Neural progenitor cell (in vitro differentiated cells): Measurements from ENCODE around the gene KAZN. TPM values are rescaled to one million over a fixed set of nuclear protein-coding genes. Genes with fewer than 3 reads are reported as not detected.

Experiments
- DNase-seq: peaks from one replicate; pipeline ENCODE4 v3.0.0-alpha.2; 2016; ENCODE audit warnings: low spot score
- H2AFZ ChIP-seq: fragments of 200-600 bp; sonication (generic); replicated peaks from 2 replicates; pipeline ENCODE4 v1.6.1; 2016; ENCODE audit warnings: antibody characterized with exemption
- H3F3A ChIP-seq: fragments of 200-600 bp; sonication (generic); 2 replicates; pipeline ENCODE4 v1.6.1; 2016; ENCODE audit warnings: antibody characterized with exemption, low read depth
- H3K27ac ChIP-seq: fragments of 200-600 bp; sonication (generic); 2 replicates; pipeline ENCODE4 v1.5.1; 2016; ENCODE audit warnings: mild to moderate bottlenecking
- H3K27me3 ChIP-seq: fragments of 200-600 bp; sonication (generic); 2 replicates; pipeline ENCODE4 v1.6.1; 2016; ENCODE audit warnings: mild to moderate bottlenecking, moderate library complexity
- H3K36me3 ChIP-seq: fragments of 200-600 bp; sonication (generic); 2 replicates; pipeline ENCODE4 v1.5.1; 2016
- H3K4me1 ChIP-seq: fragments of 200-600 bp; sonication (generic); 2 replicates; pipeline ENCODE4 v1.6.1; 2016; ENCODE audit warnings: mixed run types
- H3K4me2 ChIP-seq: fragments of 200-600 bp; sonication (generic); 2 replicates; pipeline ENCODE4 v1.6.1; 2016
- H3K4me3 ChIP-seq: fragments of 200-600 bp; sonication (generic); 2 replicates; pipeline ENCODE4 v1.5.1; 2016
- H3K79me2 ChIP-seq: fragments of 200-600 bp; sonication (generic); 2 replicates; pipeline ENCODE4 v1.6.1; 2016; ENCODE audit warnings: low read depth
- H3K9ac ChIP-seq: fragments of 200-600 bp; sonication (generic); 2 replicates; pipeline ENCODE4 v1.6.1; 2016
- H3K9me3 ChIP-seq: fragments of 200-600 bp; sonication (generic); 2 replicates; pipeline ENCODE4 v1.5.1; 2016; ENCODE audit warnings: low read depth
- H4K20me1 ChIP-seq: fragments of 200-600 bp; sonication (generic); 2 replicates; pipeline ENCODE4 v1.6.1; 2016; ENCODE audit warnings: low read depth
- H3K27ac Mint-ChIP-seq: 3 replicates; pipeline ENCODE4 v1.8.0; 2021; ENCODE audit warnings: mixed read lengths
- H3K27me3 Mint-ChIP-seq: 2 replicates; pipeline ENCODE4 v1.8.0; 2022; ENCODE audit warnings: low read depth, mild to moderate bottlenecking, inconsistent platforms, moderate library complexity, mixed read lengths; ENCODE audit not compliant: insufficient read depth
- H3K36me3 Mint-ChIP-seq: 3 replicates; pipeline ENCODE4 v1.8.0; 2021; ENCODE audit warnings: mixed read lengths
- H3K4me1 Mint-ChIP-seq: 3 replicates; pipeline ENCODE4 v1.8.0; 2021; ENCODE audit warnings: mixed read lengths
- H3K4me3 Mint-ChIP-seq: 3 replicates; pipeline ENCODE4 v1.8.0; 2021; ENCODE audit warnings: mild to moderate bottlenecking, moderate library complexity, mixed read lengths
- H3K9me3 Mint-ChIP-seq: 3 replicates; pipeline ENCODE4 v1.8.0; 2020; ENCODE audit warnings: mixed read lengths
- CTCF ChIP-seq: fragments of 200-600 bp; sonication (generic); IDR thresholded peaks from 2 replicates; pipeline ENCODE4 v1.5.1; 2017; ENCODE audit warnings: antibody characterized with exemption, mild to moderate bottlenecking
- EZH2 ChIP-seq: fragments of 200-600 bp; sonication (generic); IDR thresholded peaks from 2 replicates; pipeline ENCODE4 v1.6.1; 2017; ENCODE audit warnings: antibody characterized with exemption, mild to moderate bottlenecking, moderate library complexity
- EZH2phosphoT487 ChIP-seq: fragments of 200-600 bp; sonication (generic); IDR thresholded peaks from 2 replicates; pipeline ENCODE4 v1.6.1; 2017; ENCODE audit warnings: antibody characterized with exemption
- total RNA-seq: library from RNA; depleted of rRNA; stranded (reverse); fragments of >200 nt; gene quantifications from 2 replicates; pipeline ENCODE4 v1.2.3, GENCODE V29; 2015; ENCODE audit warnings: low replicate concordance

KAZN gene
- total RNA-seq, 1 donor from 2014 or later, result 6.1 TPM

GRCh38 chr1:15042866-15043265, 444.4 kb downstream of the KAZN start:
- Mint-ChIP-seq H3K9me3 (no peaks in the 10 kb centered on the region), H3K27ac (peak overlapping the region; percentile 13), H3K36me3 (peaks cover 2% of the 10 kb centered on the region), H3K4me1 (peaks cover 22% of the 10 kb centered on the region), H3K27me3 (peaks cover 2% of the 10 kb centered on the region), H3K4me3 (no peak overlapping the region)
- DNase-seq, result peak; percentile 68
- Histone ChIP-seq H3K9ac (no peak overlapping the region), H3K27me3 (no peaks in the 10 kb centered on the region), H3F3A (peaks cover 15% of the 10 kb centered on the region), H3K27ac (peak overlapping the region; percentile 31), H3K9me3 (no peaks in the 10 kb centered on the region), H2AFZ (no peak overlapping the region), H3K4me3 (no peak overlapping the region), H3K4me2 (no peak overlapping the region), H3K4me1 (peaks cover 12% of the 10 kb centered on the region), H4K20me1 (peaks cover 15% of the 10 kb centered on the region), H3K79me2 (no peaks in the 10 kb centered on the region), H3K36me3 (no peaks in the 10 kb centered on the region)
- no peak for TF ChIP-seq EZH2phosphoT487
- no peak for TF ChIP-seq CTCF
- TF ChIP-seq EZH2, result no peak

- H3F3A ChIP-seq, result peaks cover 15% of the 10 kb centered on the region
- peaks cover 15% of the 10 kb centered on the region for H4K20me1 ChIP-seq
- no peak overlapping the region for H3K27ac ChIP-seq
- no peak for TF ChIP-seq EZH2
- no peak for TF ChIP-seq EZH2phosphoT487
- no peak for TF ChIP-seq CTCF
- H3K4me3 Mint-ChIP-seq, result no peak overlapping the region
- H3K27me3 Mint-ChIP-seq, result peaks cover 2% of the 10 kb centered on the region
- peaks cover 22% of the 10 kb centered on the region for H3K4me1 Mint-ChIP-seq
- H3K27ac Mint-ChIP-seq, result no peak overlapping the region
- no peaks in the 10 kb centered on the region for H3K27me3 ChIP-seq
- no peak for DNase-seq
- H3K4me1 ChIP-seq, result peaks cover 12% of the 10 kb centered on the region
- peaks cover 4% of the 10 kb centered on the region for H3K36me3 Mint-ChIP-seq
- H3K9me3 ChIP-seq, result no peaks in the 10 kb centered on the region
- no peak overlapping the region for H3K4me2 ChIP-seq
- H3K79me2 ChIP-seq, result no peaks in the 10 kb centered on the region
- no peak overlapping the region for H3K9ac ChIP-seq
- no peaks in the 10 kb centered on the region for H3K36me3 ChIP-seq
- H3K9me3 Mint-ChIP-seq, result no peaks in the 10 kb centered on the region
- no peak overlapping the region for H3K4me3 ChIP-seq
- no peak overlapping the region for H2AFZ ChIP-seq
These were observed 445.4 kb downstream of the KAZN start for GRCh38 chr1:15043934-15044333.

GRCh38 chr1:15045123-15045522, 446.6 kb downstream of the KAZN start:
- no peaks in the 10 kb centered on the region for H3K27me3 ChIP-seq
- H3K9ac ChIP-seq, result no peak overlapping the region
- peaks cover 15% of the 10 kb centered on the region for H3F3A ChIP-seq
- no peak overlapping the region for H3K4me3 Mint-ChIP-seq
- no peak overlapping the region for H3K4me3 ChIP-seq
- no peak overlapping the region for H3K27ac Mint-ChIP-seq
- no peak overlapping the region for H3K27ac ChIP-seq
- peaks cover 15% of the 10 kb centered on the region for H4K20me1 ChIP-seq
- peaks cover 22% of the 10 kb centered on the region for H3K4me1 Mint-ChIP-seq
- H3K79me2 ChIP-seq, result no peaks in the 10 kb centered on the region
- H3K9me3 ChIP-seq, result no peaks in the 10 kb centered on the region
- H3K36me3 ChIP-seq, result no peaks in the 10 kb centered on the region
- peaks cover 12% of the 10 kb centered on the region for H3K4me1 ChIP-seq
- no peak for TF ChIP-seq CTCF
- TF ChIP-seq EZH2, result no peak
- no peak for DNase-seq
- H2AFZ ChIP-seq, result no peak overlapping the region
- no peaks in the 10 kb centered on the region for H3K9me3 Mint-ChIP-seq
- no peak overlapping the region for H3K4me2 ChIP-seq
- peaks cover 2% of the 10 kb centered on the region for H3K36me3 Mint-ChIP-seq
- peaks cover 2% of the 10 kb centered on the region for H3K27me3 Mint-ChIP-seq
